HepG2 (cell line): ENCODE data around the gene IGF2BP1. TPM values are rescaled to one million over a fixed set of nuclear protein-coding genes. Genes with fewer than 3 reads are reported as not detected.

Source experiments
- AKAP8 ChIP-seq: sonication (generic); formaldehyde crosslinking; IDR thresholded peaks from 2 replicates; pipeline ENCODE4 v1.5.1; 2020; ENCODE audit warnings: mild to moderate bottlenecking, missing genetic modification reagents
- ATF4 ChIP-seq, 2 experiments: fragments of 450-650 bp in 1 of 2; sonication (generic) in 1 of 2; formaldehyde crosslinking; IDR thresholded peaks; 2 replicates each; pipeline versions ENCODE4 v1.5.0 to v1.8.0; 2020 to 2022; ENCODE audit warnings: mild to moderate bottlenecking in 1 of 2, missing genetic modification reagents in 1 of 2
- CEBPG ChIP-seq: IDR thresholded peaks from 2 replicates; pipeline ENCODE4 v1.6.1; 2016
- CHD2 ChIP-seq: IDR thresholded peaks from 2 replicates; pipeline ENCODE4 v1.6.1; 2011; ENCODE audit warnings: low read depth, low read length, improper control_type of control experiment
- DNMT1 ChIP-seq: sonication (generic); formaldehyde crosslinking; IDR thresholded peaks from 2 replicates; pipeline ENCODE4 v1.5.1; 2020; ENCODE audit warnings: mild to moderate bottlenecking, missing genetic modification reagents
- GRHL1 ChIP-seq: sonication (generic); formaldehyde crosslinking; conservative IDR thresholded peaks from 2 replicates; pipeline ENCODE4 v1.8.0; 2022; ENCODE audit warnings: missing genetic modification reagents
- MIER2 ChIP-seq: IDR thresholded peaks from 2 replicates; pipeline ENCODE4 v1.6.1; 2016; ENCODE audit warnings: missing biosample characterization, missing genetic modification reagents
- MTA1 ChIP-seq: sonication (generic); formaldehyde crosslinking; IDR thresholded peaks from 2 replicates; pipeline ENCODE4 v1.4.0; 2020; ENCODE audit warnings: missing genetic modification reagents, mild to moderate bottlenecking, borderline replicate concordance
- MXD3 ChIP-seq: IDR thresholded peaks from 2 replicates; pipeline ENCODE4 v1.6.1; 2016; ENCODE audit warnings: mild to moderate bottlenecking, missing biosample characterization, missing genetic modification reagents
- RERE ChIP-seq: IDR thresholded peaks from 2 replicates; pipeline ENCODE4 v1.6.1; 2016; ENCODE audit warnings: low read depth, missing genetic modification reagents, missing compliant biosample characterization
- RFX3 ChIP-seq: IDR thresholded peaks from 2 replicates; pipeline ENCODE4 v1.6.1; 2016; ENCODE audit warnings: missing biosample characterization, missing genetic modification reagents
- SMARCE1 ChIP-seq: fragments of 450-650 bp; IDR thresholded peaks from 2 replicates; pipeline ENCODE4 v1.6.1; 2017; ENCODE audit warnings: borderline replicate concordance
- TFDP2 ChIP-seq: sonication (generic); formaldehyde crosslinking; IDR thresholded peaks from 2 replicates; pipeline ENCODE4 v1.4.0; 2020; ENCODE audit warnings: missing genetic modification reagents
- ZC3H4 ChIP-seq: sonication (generic); formaldehyde crosslinking; IDR thresholded peaks from 2 replicates; pipeline ENCODE4 v1.4.0; 2020; ENCODE audit warnings: missing genetic modification reagents, borderline replicate concordance
- ZNF333 ChIP-seq: sonication (generic); formaldehyde crosslinking; IDR thresholded peaks from 2 replicates; pipeline ENCODE4 v1.4.0; 2020; ENCODE audit warnings: mild to moderate bottlenecking, missing genetic modification reagents, borderline replicate concordance
- ZNF343 ChIP-seq: sonication (generic); formaldehyde crosslinking; IDR thresholded peaks from 2 replicates; pipeline ENCODE4 v1.4.0; 2020; ENCODE audit warnings: mild to moderate bottlenecking, missing genetic modification reagents
- ZNF446 ChIP-seq: sonication (generic); formaldehyde crosslinking; IDR thresholded peaks from 2 replicates; pipeline ENCODE4 v1.5.0; 2020; ENCODE audit warnings: mild to moderate bottlenecking, missing genetic modification reagents
- ZNF530 ChIP-seq: sonication (generic); formaldehyde crosslinking; IDR thresholded peaks from 2 replicates; pipeline ENCODE4 v1.5.0; 2020; ENCODE audit warnings: low read depth, mild to moderate bottlenecking, missing genetic modification reagents
- ZNF788 ChIP-seq: sonication (generic); formaldehyde crosslinking; IDR thresholded peaks from 2 replicates; pipeline ENCODE4 v1.5.0; 2020; ENCODE audit warnings: mild to moderate bottlenecking, missing genetic modification reagents, borderline replicate concordance
- ZNF850 ChIP-seq: sonication (generic); formaldehyde crosslinking; conservative IDR thresholded peaks from 2 replicates; pipeline ENCODE4 v1.9.0; 2021; ENCODE audit warnings: mild to moderate bottlenecking, missing genetic modification reagents
- polyA plus RNA-seq, 8 experiments: library from polyadenylated mRNA; depleted of rRNA in 3 of 8; stranded (reverse) in 7 of 8; unstranded in 1 of 8; fragments of >200 nt; fragmentation: Illumina TruSeq in 4 of 8; extraction: Trizol in 4 of 8; gene quantifications; 2 replicates each; pipeline versions ENCODE4 v1.2.1 to v1.2.3, GENCODE V29; 2011 to 2016; ENCODE audit warnings: low read depth in 4 of 8, missing spikeins in 1 of 8, mixed read lengths in 1 of 8; ENCODE audit not compliant: insufficient read depth in 1 of 8
- total RNA-seq, 5 experiments: library from RNA; depleted of rRNA; stranded (reverse); fragments of >200 nt; fragmentation: Illumina TruSeq; extraction: Trizol; gene quantifications; 2 replicates each; pipeline ENCODE4 v1.2.3, GENCODE V29; 2016; ENCODE audit warnings: low read depth in 1 of 5

The IGF2BP1 gene
- total and polyA plus RNA-seq, 2 of the 13 experiments (the other 11 are each of a cell fraction or from before 2014, with no cell fraction given), result 29.7 to 75.1 TPM

- TF ChIP-seq ZC3H4 (CRISPR knock-in tag), result 0 out of 2 replicates have a peak, but pooled peaks have one; percentile 32
- TF ChIP-seq RFX3 (CRISPR knock-in tag), result no peak
- TF ChIP-seq RERE (CRISPR knock-in tag), result peak; percentile 24; the same call in 1 of the 2 replicates
- peak; percentile 29; the same call in 1 of the 2 replicates for TF ChIP-seq ZNF333 (CRISPR knock-in tag)
- peak; percentile 32; the same call in 1 of the 2 replicates for TF ChIP-seq MIER2 (CRISPR knock-in tag)
- peak; percentile 84; the same call in 1 of the 2 replicates for TF ChIP-seq AKAP8
- peak; percentile 57; the same call in 1 of the 2 replicates for TF ChIP-seq CHD2
- no peak for TF ChIP-seq SMARCE1
- peak; percentile 86 for TF ChIP-seq ZNF343 (CRISPR knock-in tag)
- peak; percentile 72 for TF ChIP-seq ZNF788 (CRISPR knock-in tag)
- TF ChIP-seq ZNF530 (CRISPR knock-in tag), result no peak
- peak; percentile 94 for TF ChIP-seq TFDP2
- no peak; a peak in 1 of 4 replicates for TF ChIP-seq ATF4 (CRISPR knock-in tag; IDR thresholded peaks at IDR 0.05)
- TF ChIP-seq DNMT1 (CRISPR knock-in tag), result peak; percentile 93
- peak; percentile 79 for TF ChIP-seq MTA1 (CRISPR knock-in tag)
- no peak for TF ChIP-seq GRHL1 (CRISPR knock-in tag)
- no peak for TF ChIP-seq ZNF446
- TF ChIP-seq CEBPG (CRISPR knock-in tag), result peak; percentile 39; the same call in 1 of the 2 replicates
- peak; percentile 88 for TF ChIP-seq MXD3 (CRISPR knock-in tag)
- TF ChIP-seq ZNF850, result peak; percentile 82
Observed at GRCh38 chr17:48995974-48996721, 1.0 kb upstream of the IGF2BP1 start (continued).
